Endometrial microvascular endothelial cells (primary cell): ENCODE data around the gene ABCD4. TPM values are rescaled to one million over a fixed set of nuclear protein-coding genes. Genes with fewer than 3 reads are reported as not detected.

Experiments used
- in situ Hi-C: cut with HindIII; loops from 2 replicates; pipeline ENCODE4 v1.10.0; 2017; ENCODE audit warnings: low sequenced_read_pairs, low pct_unique_long_range_greater_than_20kb; ENCODE audit errors: inconsistent ontology term
- total RNA-seq: library from RNA; depleted of rRNA; stranded (reverse); fragments of >200 nt; gene quantifications from one replicate; pipeline ENCODE4 v1.2.3, GENCODE V29; 2015; ENCODE audit errors: inconsistent ontology term

Gene ABCD4
- total RNA-seq, 1 donor from 2014 or later = 42.4 TPM

GRCh38 chr14:74242021-74242779, 60.5 kb downstream of the ABCD4 start:
- in situ Hi-C loops = no loop called here

GRCh38 chr14:74241652-74242017, 61.1 kb downstream of the ABCD4 start:
- in situ Hi-C loops = no loop called here

- in situ Hi-C loops = no loop called here
Measured at GRCh38 chr14:74240794-74241651, 61.7 kb downstream of the ABCD4 start.

- in situ Hi-C loops = no loop called here
Measured at GRCh38 chr14:74239848-74240793, 62.6 kb downstream of the ABCD4 start.

GRCh38 chr14:74238974-74239847, 63.5 kb downstream of the ABCD4 start, which contains the start of gene VSX2:
Gene VSX2, plus strand, starts transcription at chr14:74239449. Its CDS starts 113 bp downstream, at chr14:74239562.
- in situ Hi-C loops = no loop called here

- in situ Hi-C loops = no loop called here
Measured at GRCh38 chr14:74237441-74237840, 65.3 kb downstream of the ABCD4 start.

Other genes starting within 250 kb of the ABCD4 start
- gene ALDH6A1, start 218.5 kb downstream of the ABCD4 start, total RNA-seq = 8.4 TPM
- 8.0 TPM for gene LIN52, start 218.0 kb downstream of the ABCD4 start, total RNA-seq
- not detected for gene VSX2, start 63.5 kb downstream of the ABCD4 start, total RNA-seq
- not detected for gene VRTN, start 45.5 kb upstream of the ABCD4 start, total RNA-seq
- gene SYNDIG1L, start 123.3 kb upstream of the ABCD4 start, total RNA-seq = not detected
- 942 TPM for gene NPC2, start 190.4 kb upstream of the ABCD4 start, total RNA-seq
- gene ISCA2, start 190.8 kb upstream of the ABCD4 start, total RNA-seq = 12.0 TPM